OCI-LY1 (cell line): Measurements from ENCODE around the gene MZF1.

ENCODE experiments used
- CTCF ChIP-seq: fragments of 200-600 bp; sonication (generic), shearing (Covaris generic); IDR thresholded peaks from 2 replicates; pipeline ENCODE4 v1.5.1; 2017; ENCODE audit warnings: mild to moderate bottlenecking, antibody characterized with exemption, low read length, moderate library complexity, mixed read lengths
- EZH2 ChIP-seq: fragments of 200-600 bp; sonication (generic), shearing (Covaris generic); IDR thresholded peaks from 2 replicates; pipeline ENCODE4 v1.8.0; 2017; ENCODE audit warnings: borderline replicate concordance, mixed run types, mild to moderate bottlenecking, antibody characterized with exemption, low read length, moderate library complexity, mixed read lengths

GRCh38 chr19:58559275-58560006 is 13.7 kb downstream of the MZF1 start:
- TF ChIP-seq CTCF (no peak), EZH2 (no peak)
